Neural cell (in vitro differentiated cells): ENCODE results near the gene CUEDC1. TPM values are rescaled to one million over a fixed set of nuclear protein-coding genes. Genes with fewer than 3 reads are reported as not detected.

Source experiments
- H2AFZ ChIP-seq: fragments of 200-600, 300-800 bp; sonication (generic), shearing (Covaris generic); 2 replicates; pipeline ENCODE4 v1.6.0; 2014; ENCODE audit warnings: low read depth, mild to moderate bottlenecking, antibody characterized with exemption, low read length, moderate library complexity
- H3F3A ChIP-seq: fragments of 200-600 bp; shearing (Covaris generic); 2 replicates; pipeline ENCODE4 v1.6.1; 2016; ENCODE audit warnings: mild to moderate bottlenecking, moderate library complexity, mixed read lengths, antibody characterized with exemption, low read length; ENCODE audit not compliant: insufficient read depth, poor library complexity, severe bottlenecking
- H3K27ac ChIP-seq: fragments of 200-600, 300-800 bp; sonication (generic), shearing (Covaris generic); 2 replicates; pipeline ENCODE4 v1.5.1; 2014; ENCODE audit warnings: mild to moderate bottlenecking, low read length, moderate library complexity
- H3K27me3 ChIP-seq: fragments of 300-800, 200-600 bp; sonication (generic), shearing (Covaris generic); 2 replicates; pipeline ENCODE4 v1.6.0; 2014; ENCODE audit warnings: mild to moderate bottlenecking, low read depth, low read length, moderate library complexity; ENCODE audit not compliant: insufficient read depth
- H3K36me3 ChIP-seq: fragments of 300-800, 200-600 bp; sonication (generic), shearing (Covaris generic); 2 replicates; pipeline ENCODE4 v1.5.1; 2014; ENCODE audit warnings: mild to moderate bottlenecking, antibody characterized with exemption, low read length, moderate library complexity; ENCODE audit not compliant: insufficient read depth
- H3K4me2 ChIP-seq: fragments of 300-800, 200-600 bp; sonication (generic), shearing (Covaris generic); 2 replicates; pipeline ENCODE4 v1.6.0; 2014; ENCODE audit warnings: mild to moderate bottlenecking, low read length
- H3K4me3 ChIP-seq: fragments of 300-800, 200-600 bp; sonication (generic), shearing (Covaris generic); 2 replicates; pipeline ENCODE4 v1.5.1; 2014; ENCODE audit warnings: mild to moderate bottlenecking, low read length, moderate library complexity
- H3K79me2 ChIP-seq: fragments of 200-600 bp; shearing (Covaris generic); replicated peaks from 2 replicates; pipeline ENCODE4 v1.6.0; 2014; ENCODE audit warnings: mild to moderate bottlenecking, low read length, moderate library complexity; ENCODE audit not compliant: insufficient read depth
- H3K9ac ChIP-seq: fragments of 300-800, 200-600 bp; sonication (generic), shearing (Covaris generic); 2 replicates; pipeline ENCODE4 v1.6.1; 2016; ENCODE audit warnings: mild to moderate bottlenecking, low read length, mixed read lengths
- H3K9me2 ChIP-seq: fragments of 200-600 bp; shearing (Covaris generic); 2 replicates; pipeline ENCODE4 v1.6.1; 2016; ENCODE audit warnings: mild to moderate bottlenecking, low read length, mixed read lengths; ENCODE audit not compliant: insufficient read depth
- H3K9me3 ChIP-seq: fragments of 200-600, 300-800 bp; sonication (generic), shearing (Covaris generic); 2 replicates; pipeline ENCODE4 v1.6.1; 2016; ENCODE audit warnings: mild to moderate bottlenecking, mixed run types, low read length, moderate library complexity, mixed read lengths
- H4K20me1 ChIP-seq: fragments of 200-600 bp; shearing (Covaris generic); 2 replicates; pipeline ENCODE4 v1.6.1; 2016; ENCODE audit warnings: mild to moderate bottlenecking, mixed run types; ENCODE audit not compliant: insufficient read depth
- EP300 ChIP-seq: fragments of 450-650 bp; conservative IDR thresholded peaks from 2 replicates; pipeline ENCODE4 v1.6.1; 2014; ENCODE audit warnings: antibody characterized with exemption, mild to moderate bottlenecking, moderate library complexity; ENCODE audit not compliant: poor library complexity, severe bottlenecking
- EZH2 ChIP-seq: fragments of 200-600, 300-800 bp; shearing (Covaris generic), sonication (generic); IDR thresholded peaks from 2 replicates; pipeline ENCODE4 v1.6.1; 2014; ENCODE audit warnings: antibody characterized with exemption, low read length, borderline replicate concordance, mild to moderate bottlenecking; ENCODE audit not compliant: insufficient read depth, poor library complexity, severe bottlenecking
- MXI1 ChIP-seq: fragments of 450-650 bp; conservative IDR thresholded peaks from 2 replicates; pipeline ENCODE4 v1.6.1; 2014; ENCODE audit warnings: antibody characterized with exemption, mild to moderate bottlenecking; ENCODE audit not compliant: poor library complexity, severe bottlenecking
- POLR2AphosphoS5 ChIP-seq: IDR thresholded peaks from 2 replicates; pipeline ENCODE4 v1.6.1; 2012
- RAD21 ChIP-seq: fragments of 450-650 bp; conservative IDR thresholded peaks from 2 replicates; pipeline ENCODE4 v1.6.1; 2014; ENCODE audit warnings: antibody characterized with exemption, mild to moderate bottlenecking, moderate library complexity
- SMC3 ChIP-seq: fragments of 450-650 bp; conservative IDR thresholded peaks from 2 replicates; pipeline ENCODE4 v1.6.1; 2014; ENCODE audit warnings: antibody characterized with exemption, mild to moderate bottlenecking, moderate library complexity; ENCODE audit not compliant: poor library complexity
- TAF1 ChIP-seq: IDR thresholded peaks from 2 replicates; pipeline ENCODE4 v1.6.1; 2012; ENCODE audit warnings: low read depth
- polyA plus RNA-seq: library from polyadenylated mRNA; depleted of rRNA; stranded (reverse); fragments of >200 nt; gene quantifications from 2 replicates; pipeline ENCODE4 v1.2.3, GENCODE V29; 2014
- TF ChIP-seq, protein P1 (sequence below): fragments of 450-650 bp; IDR thresholded peaks from 2 replicates; pipeline ENCODE4 v1.5.1; 2014; ENCODE audit warnings: antibody characterized with exemption, mild to moderate bottlenecking, moderate library complexity; ENCODE audit not compliant: poor library complexity, severe bottlenecking
- TF ChIP-seq, protein P2 (sequence below): IDR thresholded peaks from 2 replicates; pipeline ENCODE4 v1.6.1; 2012; ENCODE audit warnings: borderline replicate concordance

Gene CUEDC1
- polyA plus RNA-seq, 1 donor from 2014 or later = 27.0 TPM

DNA sequence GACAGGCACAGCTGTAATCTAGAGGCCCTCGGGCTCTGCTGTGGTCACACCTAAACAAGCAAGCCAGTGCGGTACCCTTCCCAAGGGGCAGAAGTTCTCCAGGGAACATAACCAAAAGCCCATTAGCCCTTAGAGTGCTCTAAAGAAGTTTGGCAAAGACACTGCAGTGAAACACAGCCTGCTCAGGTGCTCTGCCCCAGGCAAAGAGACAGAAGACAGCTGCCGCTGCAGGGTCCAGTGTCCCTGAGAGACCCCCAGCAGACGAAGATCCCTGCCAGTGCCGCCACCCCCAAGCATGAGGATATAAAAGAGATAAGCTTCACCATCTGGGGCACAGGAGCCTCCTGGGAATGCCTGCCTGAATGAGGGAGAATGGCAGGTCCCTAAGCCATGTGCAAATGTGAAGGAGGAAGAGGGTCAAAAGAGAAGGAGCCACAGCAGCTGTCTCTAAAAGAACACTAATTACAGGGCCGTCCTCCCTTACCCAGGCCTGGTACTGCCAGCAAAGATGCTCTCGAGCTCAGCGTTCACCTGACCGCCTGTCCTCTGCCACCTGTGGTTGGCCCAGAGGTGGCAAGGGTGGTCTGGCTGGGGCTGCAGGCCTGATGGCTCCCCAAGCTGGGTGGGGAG is 29.7 kb downstream of the CUEDC1 start:
- Histone ChIP-seq H3K4me2 (no peak overlapping the region), H3K4me3 (no peak overlapping the region), H3K9ac (no peak overlapping the region), H2AFZ (no peak overlapping the region), H3K9me3 (no peaks in the 10 kb centered on the region), H3K36me3 (no peaks in the 10 kb centered on the region), H4K20me1 (no peaks in the 10 kb centered on the region), H3K9me2 (no peaks in the 10 kb centered on the region), H3K79me2 (peaks cover 3% of the 10 kb centered on the region), H3K27ac (no peak overlapping the region), H3K27me3 (no peaks in the 10 kb centered on the region), H3F3A (no peaks in the 10 kb centered on the region)
- TF ChIP-seq POLR2AphosphoS5 (no peak), MXI1 (no peak), EP300 (no peak), RAD21 (no peak), TAF1 (no peak), EZH2 (no peak), SMC3 (no peak)
- TF ChIP-seq, protein P1, sequence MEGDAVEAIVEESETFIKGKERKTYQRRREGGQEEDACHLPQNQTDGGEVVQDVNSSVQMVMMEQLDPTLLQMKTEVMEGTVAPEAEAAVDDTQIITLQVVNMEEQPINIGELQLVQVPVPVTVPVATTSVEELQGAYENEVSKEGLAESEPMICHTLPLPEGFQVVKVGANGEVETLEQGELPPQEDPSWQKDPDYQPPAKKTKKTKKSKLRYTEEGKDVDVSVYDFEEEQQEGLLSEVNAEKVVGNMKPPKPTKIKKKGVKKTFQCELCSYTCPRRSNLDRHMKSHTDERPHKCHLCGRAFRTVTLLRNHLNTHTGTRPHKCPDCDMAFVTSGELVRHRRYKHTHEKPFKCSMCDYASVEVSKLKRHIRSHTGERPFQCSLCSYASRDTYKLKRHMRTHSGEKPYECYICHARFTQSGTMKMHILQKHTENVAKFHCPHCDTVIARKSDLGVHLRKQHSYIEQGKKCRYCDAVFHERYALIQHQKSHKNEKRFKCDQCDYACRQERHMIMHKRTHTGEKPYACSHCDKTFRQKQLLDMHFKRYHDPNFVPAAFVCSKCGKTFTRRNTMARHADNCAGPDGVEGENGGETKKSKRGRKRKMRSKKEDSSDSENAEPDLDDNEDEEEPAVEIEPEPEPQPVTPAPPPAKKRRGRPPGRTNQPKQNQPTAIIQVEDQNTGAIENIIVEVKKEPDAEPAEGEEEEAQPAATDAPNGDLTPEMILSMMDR = no peak
- TF ChIP-seq, protein P2, sequence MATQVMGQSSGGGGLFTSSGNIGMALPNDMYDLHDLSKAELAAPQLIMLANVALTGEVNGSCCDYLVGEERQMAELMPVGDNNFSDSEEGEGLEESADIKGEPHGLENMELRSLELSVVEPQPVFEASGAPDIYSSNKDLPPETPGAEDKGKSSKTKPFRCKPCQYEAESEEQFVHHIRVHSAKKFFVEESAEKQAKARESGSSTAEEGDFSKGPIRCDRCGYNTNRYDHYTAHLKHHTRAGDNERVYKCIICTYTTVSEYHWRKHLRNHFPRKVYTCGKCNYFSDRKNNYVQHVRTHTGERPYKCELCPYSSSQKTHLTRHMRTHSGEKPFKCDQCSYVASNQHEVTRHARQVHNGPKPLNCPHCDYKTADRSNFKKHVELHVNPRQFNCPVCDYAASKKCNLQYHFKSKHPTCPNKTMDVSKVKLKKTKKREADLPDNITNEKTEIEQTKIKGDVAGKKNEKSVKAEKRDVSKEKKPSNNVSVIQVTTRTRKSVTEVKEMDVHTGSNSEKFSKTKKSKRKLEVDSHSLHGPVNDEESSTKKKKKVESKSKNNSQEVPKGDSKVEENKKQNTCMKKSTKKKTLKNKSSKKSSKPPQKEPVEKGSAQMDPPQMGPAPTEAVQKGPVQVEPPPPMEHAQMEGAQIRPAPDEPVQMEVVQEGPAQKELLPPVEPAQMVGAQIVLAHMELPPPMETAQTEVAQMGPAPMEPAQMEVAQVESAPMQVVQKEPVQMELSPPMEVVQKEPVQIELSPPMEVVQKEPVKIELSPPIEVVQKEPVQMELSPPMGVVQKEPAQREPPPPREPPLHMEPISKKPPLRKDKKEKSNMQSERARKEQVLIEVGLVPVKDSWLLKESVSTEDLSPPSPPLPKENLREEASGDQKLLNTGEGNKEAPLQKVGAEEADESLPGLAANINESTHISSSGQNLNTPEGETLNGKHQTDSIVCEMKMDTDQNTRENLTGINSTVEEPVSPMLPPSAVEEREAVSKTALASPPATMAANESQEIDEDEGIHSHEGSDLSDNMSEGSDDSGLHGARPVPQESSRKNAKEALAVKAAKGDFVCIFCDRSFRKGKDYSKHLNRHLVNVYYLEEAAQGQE = no peak

GRCh38 chr17:57924677-57925076 is 30.5 kb downstream of the CUEDC1 start:
- H3K79me2 ChIP-seq = peaks cover 3% of the 10 kb centered on the region
- H3K9ac ChIP-seq = no peak overlapping the region

More at GRCh38 chr17:57924677-57925076, 30.5 kb downstream of the CUEDC1 start:
- no peak for TF ChIP-seq EP300
- TF ChIP-seq SMC3 = no peak
- TF ChIP-seq RAD21 = no peak
- no peak for TF ChIP-seq POLR2AphosphoS5
- TF ChIP-seq, protein P1 = no peak
- TF ChIP-seq MXI1 = no peak
- TF ChIP-seq TAF1 = no peak
- no peak for TF ChIP-seq EZH2
- TF ChIP-seq, protein P2 = no peak
- Histone ChIP-seq H3K36me3 (no peaks in the 10 kb centered on the region), H3K4me2 (no peak overlapping the region), H3F3A (no peaks in the 10 kb centered on the region), H3K27me3 (no peaks in the 10 kb centered on the region), H2AFZ (no peak overlapping the region), H4K20me1 (no peaks in the 10 kb centered on the region), H3K4me3 (no peak overlapping the region), H3K9me3 (no peaks in the 10 kb centered on the region), H3K9me2 (no peaks in the 10 kb centered on the region), H3K27ac (no peak overlapping the region)
